Measurements from ENCODE around the gene NAIF1. TPM values are rescaled to one million over a fixed set of nuclear protein-coding genes. Genes with fewer than 3 reads are reported as not detected.

NAIF1 gene
- total RNA-seq, 4 donors from 2014 or later: 3.8 to 27.4 (median 10.6) TPM

DNA sequence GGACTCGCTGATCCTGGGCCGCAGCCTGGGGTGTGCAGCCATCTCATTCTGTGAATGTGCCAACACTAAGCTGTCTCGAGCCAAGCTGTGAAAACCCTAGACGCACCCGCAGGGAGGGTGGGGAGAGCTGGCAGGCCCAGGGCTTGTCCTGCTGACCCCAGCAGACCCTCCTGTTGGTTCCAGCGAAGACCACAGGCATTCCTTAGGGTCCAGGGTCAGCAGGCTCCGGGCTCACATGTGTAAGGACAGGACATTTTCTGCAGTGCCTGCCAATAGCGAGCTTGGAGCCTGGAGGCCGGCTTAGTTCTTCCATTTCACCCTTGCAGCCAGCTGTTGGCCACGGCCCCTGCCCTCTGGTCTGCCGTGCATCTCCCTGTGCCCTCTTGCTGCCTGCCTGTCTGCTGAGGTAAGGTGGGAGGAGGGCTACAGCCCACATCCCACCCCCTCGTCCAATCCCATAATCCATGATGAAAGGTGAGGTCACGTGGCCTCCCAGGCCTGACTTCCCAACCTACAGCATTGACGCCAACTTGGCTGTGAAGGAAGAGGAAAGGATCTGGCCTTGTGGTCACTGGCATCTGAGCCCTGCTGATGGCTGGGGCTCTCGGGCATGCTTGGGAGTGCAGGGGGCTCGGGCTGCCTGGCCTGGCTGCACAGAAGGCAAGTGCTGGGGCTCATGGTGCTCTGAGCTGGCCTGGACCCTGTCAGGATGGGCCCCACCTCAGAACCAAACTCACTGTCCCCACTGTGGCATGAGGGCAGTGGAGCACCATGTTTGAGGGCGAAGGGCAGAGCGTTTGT is 40.5 kb upstream of the NAIF1 start:
- intact Hi-C loops (cut with DNase I; ENCODE audit: low total_unique reads): no loop called here
- H3K4me3 ChIP-seq: no peak overlapping the region
- H3K27me3 ChIP-seq: no peaks in the 10 kb centered on the region
- no peak for DNase-seq
- no peaks in the 10 kb centered on the region for H3K36me3 ChIP-seq
- peaks cover 8 to 10% of the 10 kb centered on the region in 2 donors for H3K4me1 ChIP-seq
- peak overlapping the region in 1 of 2 donors; percentile 21 for H3K27ac ChIP-seq
- H3K9me3 ChIP-seq: no peaks in the 10 kb centered on the region
- TF ChIP-seq, protein P1, sequence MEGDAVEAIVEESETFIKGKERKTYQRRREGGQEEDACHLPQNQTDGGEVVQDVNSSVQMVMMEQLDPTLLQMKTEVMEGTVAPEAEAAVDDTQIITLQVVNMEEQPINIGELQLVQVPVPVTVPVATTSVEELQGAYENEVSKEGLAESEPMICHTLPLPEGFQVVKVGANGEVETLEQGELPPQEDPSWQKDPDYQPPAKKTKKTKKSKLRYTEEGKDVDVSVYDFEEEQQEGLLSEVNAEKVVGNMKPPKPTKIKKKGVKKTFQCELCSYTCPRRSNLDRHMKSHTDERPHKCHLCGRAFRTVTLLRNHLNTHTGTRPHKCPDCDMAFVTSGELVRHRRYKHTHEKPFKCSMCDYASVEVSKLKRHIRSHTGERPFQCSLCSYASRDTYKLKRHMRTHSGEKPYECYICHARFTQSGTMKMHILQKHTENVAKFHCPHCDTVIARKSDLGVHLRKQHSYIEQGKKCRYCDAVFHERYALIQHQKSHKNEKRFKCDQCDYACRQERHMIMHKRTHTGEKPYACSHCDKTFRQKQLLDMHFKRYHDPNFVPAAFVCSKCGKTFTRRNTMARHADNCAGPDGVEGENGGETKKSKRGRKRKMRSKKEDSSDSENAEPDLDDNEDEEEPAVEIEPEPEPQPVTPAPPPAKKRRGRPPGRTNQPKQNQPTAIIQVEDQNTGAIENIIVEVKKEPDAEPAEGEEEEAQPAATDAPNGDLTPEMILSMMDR (IDR thresholded peaks at IDR 0.05): no peak
- TF ChIP-seq POLR2A (IDR thresholded peaks at IDR 0.05): no peak

DNA sequence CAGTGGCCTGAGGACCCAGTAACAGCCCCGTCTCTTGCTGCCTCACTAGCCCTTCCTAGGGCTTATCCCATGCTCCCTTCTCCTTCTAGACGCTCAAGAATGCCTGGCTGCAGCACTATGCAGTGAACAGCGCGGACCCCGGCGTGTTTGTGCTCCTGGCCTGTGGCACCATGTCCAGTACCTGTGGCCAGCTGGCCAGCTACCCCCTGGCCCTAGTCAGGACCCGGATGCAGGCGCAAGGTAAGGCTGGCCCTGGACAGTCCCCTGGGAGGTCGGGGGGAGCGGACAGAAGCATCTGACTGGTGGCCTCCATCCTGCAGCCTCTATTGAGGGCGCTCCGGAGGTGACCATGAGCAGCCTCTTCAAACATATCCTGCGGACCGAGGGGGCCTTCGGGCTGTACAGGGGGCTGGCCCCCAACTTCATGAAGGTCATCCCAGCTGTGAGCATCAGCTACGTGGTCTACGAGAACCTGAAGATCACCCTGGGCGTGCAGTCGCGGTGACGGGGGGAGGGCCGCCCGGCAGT is 39.9 kb upstream of the NAIF1 start:
- Histone ChIP-seq H3K4me3 (no peak overlapping the region), H3K27ac (peak overlapping the region in 1 of 2 donors; percentile 38), H3K4me1 (peaks cover 11 to 12% of the 10 kb centered on the region in 2 donors), H3K9me3 (no peaks in the 10 kb centered on the region), H3K36me3 (no peaks in the 10 kb centered on the region), H3K27me3 (no peaks in the 10 kb centered on the region)
- TF ChIP-seq POLR2A (IDR thresholded peaks at IDR 0.05): no peak
- TF ChIP-seq, protein P1 (IDR thresholded peaks at IDR 0.05): no peak
- intact Hi-C loops (cut with DNase I; ENCODE audit: low total_unique reads): no loop called here
- no peak for DNase-seq

- peaks cover 16% of the 10 kb centered on the region in 2 donors for H3K4me1 ChIP-seq
- intact Hi-C loops (cut with DNase I; ENCODE audit: low total_unique reads): no loop called here
- no peak overlapping the region for H3K4me3 ChIP-seq
- H3K9me3 ChIP-seq: no peaks in the 10 kb centered on the region
- H3K27me3 ChIP-seq: no peaks in the 10 kb centered on the region
- H3K27ac ChIP-seq: peak overlapping the region in 1 of 2 donors; percentile 38
- no peaks in the 10 kb centered on the region for H3K36me3 ChIP-seq
- TF ChIP-seq, protein P1 (IDR thresholded peaks at IDR 0.05): no peak
- no peak for TF ChIP-seq POLR2A (IDR thresholded peaks at IDR 0.05)
- DNase-seq: no peak
These were observed 39.2 kb upstream of the NAIF1 start for GRCh38 chr9:128106181-128106939.

- no peak for DNase-seq
- TF ChIP-seq, protein P1 (IDR thresholded peaks at IDR 0.05): no peak
- TF ChIP-seq POLR2A (IDR thresholded peaks at IDR 0.05): no peak
- Histone ChIP-seq H3K27me3 (no peaks in the 10 kb centered on the region), H3K36me3 (no peaks in the 10 kb centered on the region), H3K4me1 (peaks cover 21 to 23% of the 10 kb centered on the region in 2 donors), H3K4me3 (no peak overlapping the region), H3K9me3 (no peaks in the 10 kb centered on the region), H3K27ac (peak overlapping the region in 1 of 2 donors; percentile 38)
- intact Hi-C loops (cut with DNase I; ENCODE audit: low total_unique reads): no loop called here
These were observed 38.5 kb upstream of the NAIF1 start for GRCh38 chr9:128105538-128106175.
